Activated CD4-positive, alpha-beta T cell treated with anti-CD3 and anti-CD28 coated beads, Interleukin-2, amount 50 U/mL, for 16 hours (primary cell): ENCODE measurements around the gene NME8.
A peak's percentile ranks its signal among the peaks of the same experiment; 100 is the strongest.

Experiments used
- DNase-seq: peaks from one replicate; pipeline ENCODE4 v3.0.0-alpha.2; 2020

The NME8 gene

GRCh38 chr7:37901890-37902524 lies 53.6 kb downstream of the NME8 start:
- DNase-seq, result no peak

GRCh38 chr7:37908221-37908788 lies 59.9 kb downstream of the NME8 start:
- DNase-seq, result no peak

DNA sequence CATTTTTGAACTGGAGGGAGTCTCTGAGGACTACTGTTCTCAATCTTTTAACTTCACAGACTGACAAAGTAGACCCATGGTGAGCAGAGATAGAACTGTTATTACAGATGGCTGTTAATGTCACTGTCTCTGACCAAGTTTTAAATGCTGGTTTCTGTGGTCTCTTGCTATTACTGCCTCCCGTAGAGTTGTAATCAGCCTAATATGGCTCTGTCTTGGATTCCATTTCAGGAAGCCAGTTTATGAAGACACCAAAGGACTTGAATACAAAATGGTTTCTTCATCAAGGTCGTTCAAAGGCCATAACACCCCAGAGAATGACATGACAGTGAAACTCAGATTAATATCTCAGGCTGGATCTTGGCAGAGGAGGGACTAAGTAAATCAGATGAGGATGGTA lies 64.4 kb downstream of the NME8 start:
- no peak for DNase-seq

GRCh38 chr7:37915438-37915837 lies 67.0 kb downstream of the NME8 start:
- no peak for DNase-seq

- no peak for DNase-seq
Measured at GRCh38 chr7:37916017-37916672, 67.7 kb downstream of the NME8 start.

DNA sequence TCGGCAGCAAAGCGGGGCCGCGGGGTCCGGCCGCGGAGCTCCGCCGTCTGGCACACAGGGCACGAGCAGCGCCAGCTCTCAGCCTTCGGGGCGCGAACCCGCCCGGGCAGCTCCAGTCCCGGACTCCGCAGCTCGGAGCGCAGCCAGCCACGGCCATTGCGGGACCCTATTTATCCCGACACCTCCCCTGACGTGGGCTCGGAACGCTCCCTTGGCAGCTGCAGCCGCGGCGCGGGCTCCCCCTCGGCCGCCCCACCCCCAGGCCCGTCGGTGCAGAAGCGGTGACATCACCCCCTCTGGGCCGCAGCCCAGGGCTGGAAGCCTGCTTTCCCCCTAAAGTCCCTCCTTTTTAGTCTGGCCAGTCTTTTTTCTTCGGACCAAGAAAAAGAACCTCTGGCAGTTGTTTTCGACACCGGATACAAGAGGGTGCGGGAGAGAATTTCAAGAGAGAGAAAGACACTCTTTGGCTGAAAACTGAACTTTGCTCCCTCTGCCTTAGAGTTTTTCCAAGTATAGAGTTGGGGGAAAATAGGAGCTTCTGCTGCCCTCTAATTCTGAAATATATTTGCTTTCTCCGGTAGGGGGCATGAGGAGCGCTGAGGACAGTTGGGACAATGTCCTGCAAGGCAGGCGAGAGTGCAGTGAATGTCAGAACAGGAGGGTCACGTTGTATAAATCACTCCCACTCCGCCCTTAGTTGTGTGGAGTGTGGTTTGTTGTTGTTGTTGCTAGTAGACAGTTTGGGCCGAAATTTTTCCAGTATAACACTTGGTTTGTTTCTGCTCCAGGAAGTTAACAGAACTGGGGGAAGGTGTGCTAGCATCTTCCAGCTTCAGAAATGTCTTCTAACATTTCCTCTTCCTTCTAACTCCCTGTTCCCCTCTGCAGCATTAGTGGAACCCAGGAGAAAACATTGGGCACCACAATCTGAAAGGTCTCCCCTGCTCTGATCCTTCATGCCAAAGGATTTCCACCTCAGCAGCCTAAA lies 68.6 kb downstream of the NME8 start, which contains the start of gene SFRP4:
SFRP4 (minus strand) TSS at position 145 of the 988 bp plus-strand sequence. CDS start 280 bp downstream, outside the sequence.
- peak; percentile 40 for DNase-seq

DNA sequence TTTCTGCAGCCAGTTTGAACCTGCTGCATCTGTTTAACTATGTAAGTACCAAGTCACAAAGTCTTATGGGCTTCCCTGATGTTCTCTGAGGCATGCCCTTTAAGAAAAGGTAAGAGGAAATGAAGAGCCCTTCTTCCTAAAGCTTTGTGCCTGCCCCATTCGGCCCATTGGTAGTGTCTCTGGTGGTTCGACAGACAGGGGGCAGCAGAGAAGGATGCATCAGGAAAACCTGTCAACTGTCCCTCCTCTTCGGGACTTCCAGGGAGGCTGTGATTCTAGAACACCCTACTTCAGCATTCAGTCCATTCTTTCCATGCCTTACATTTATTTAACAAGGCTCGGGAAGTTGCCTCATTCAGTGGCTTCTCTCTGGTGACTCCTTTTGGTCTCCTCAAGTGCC lies 70.1 kb downstream of the NME8 start:
- DNase-seq, result no peak

- peak; percentile 58 for DNase-seq
Measured at GRCh38 chr7:37920305-37920848, 72.0 kb downstream of the NME8 start, which contains the start of gene EPDR1. EPDR1 (plus strand) TSS chr7:37920640; CDS start chr7:37920940, 300 bp downstream.

GRCh38 chr7:37920849-37921805 lies 72.7 kb downstream of the NME8 start:
- peak; percentile 18 for DNase-seq

GRCh38 chr7:37921876-37922275 lies 73.5 kb downstream of the NME8 start:
- DNase-seq, result no peak

DNA sequence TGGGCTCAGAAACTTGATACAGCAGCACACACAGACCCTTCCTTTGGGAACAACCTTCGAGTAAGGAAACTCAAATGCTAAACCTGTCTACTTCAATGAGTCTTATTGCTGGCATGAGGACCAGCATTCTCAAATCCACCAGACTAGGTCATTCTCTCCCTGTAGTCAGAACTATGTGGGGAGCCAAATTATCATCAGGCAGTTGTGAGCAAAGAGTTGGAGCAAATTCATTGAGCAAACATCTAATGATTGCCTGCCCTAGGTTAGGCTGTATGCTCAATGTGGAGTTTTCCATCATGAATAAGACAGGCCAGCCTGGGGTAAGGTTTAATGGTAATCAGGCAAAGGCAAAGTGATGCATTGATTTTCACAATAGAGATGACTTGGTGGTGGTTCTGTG lies 75.6 kb downstream of the NME8 start:
- DNase-seq, result no peak

DNA sequence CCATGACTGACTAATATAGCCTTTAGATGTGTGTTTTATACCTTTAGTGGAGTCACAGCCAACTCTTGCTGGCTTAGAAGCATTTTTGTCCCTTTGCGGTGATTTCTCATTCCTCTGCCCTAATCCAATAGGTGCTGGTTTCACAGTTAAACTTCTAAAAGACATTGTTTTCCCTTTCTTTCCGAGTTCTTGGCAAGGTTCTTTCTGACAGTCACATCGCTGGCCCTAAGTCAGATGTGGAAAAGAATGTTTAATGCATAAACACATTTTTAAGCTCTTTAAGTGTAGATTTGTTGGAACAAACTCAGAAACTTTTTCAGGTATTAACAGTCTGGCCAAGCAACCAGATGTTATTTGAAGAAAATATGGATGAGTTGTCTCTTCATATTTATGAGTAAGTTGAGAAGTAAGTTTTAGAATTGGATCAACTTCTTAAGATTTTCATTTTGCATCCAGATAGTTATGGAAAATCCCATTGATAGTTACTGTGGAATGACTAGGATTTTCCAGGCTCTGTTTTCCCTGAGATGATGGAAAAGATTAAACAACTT lies 76.2 kb downstream of the NME8 start:
- DNase-seq, result no peak

GRCh38 chr7:37925620-37926019 lies 77.2 kb downstream of the NME8 start:
- no peak for DNase-seq

DNA sequence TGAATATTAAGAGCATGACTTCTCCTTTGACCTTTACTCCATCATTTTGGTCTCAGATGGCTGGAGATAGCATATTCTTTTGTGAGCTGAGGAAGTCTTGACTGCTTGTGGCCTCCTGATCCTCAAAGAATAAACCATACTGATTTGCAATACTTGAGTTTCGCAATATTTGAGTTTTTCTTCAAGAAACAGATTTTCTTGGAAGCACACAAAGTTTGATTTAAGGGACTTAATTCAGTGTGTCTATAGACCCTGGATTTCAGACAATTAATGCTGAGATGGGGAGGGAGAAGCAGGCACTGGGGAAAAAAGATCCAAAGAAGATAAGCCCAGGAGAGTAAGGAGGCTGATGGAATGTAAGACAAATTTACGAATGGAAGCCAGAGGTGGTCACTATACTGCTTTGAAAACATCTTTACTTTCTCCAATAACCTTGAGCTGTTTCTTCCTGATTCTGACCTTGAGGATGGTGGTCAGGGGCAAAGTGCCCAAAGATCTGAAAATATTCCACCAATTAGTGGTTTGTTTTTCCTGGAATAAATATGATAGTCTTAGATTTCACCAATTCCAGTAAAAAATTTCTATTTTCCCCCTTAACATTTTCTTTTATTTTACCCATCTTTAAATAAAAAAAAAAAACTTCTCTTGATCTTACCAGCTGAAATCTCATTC lies 79.5 kb downstream of the NME8 start:
- DNase-seq, result no peak

- no peak for DNase-seq
Measured at GRCh38 chr7:37928878-37929277, 80.5 kb downstream of the NME8 start.

GRCh38 chr7:37930226-37930948 lies 82.0 kb downstream of the NME8 start:
- no peak for DNase-seq

DNA sequence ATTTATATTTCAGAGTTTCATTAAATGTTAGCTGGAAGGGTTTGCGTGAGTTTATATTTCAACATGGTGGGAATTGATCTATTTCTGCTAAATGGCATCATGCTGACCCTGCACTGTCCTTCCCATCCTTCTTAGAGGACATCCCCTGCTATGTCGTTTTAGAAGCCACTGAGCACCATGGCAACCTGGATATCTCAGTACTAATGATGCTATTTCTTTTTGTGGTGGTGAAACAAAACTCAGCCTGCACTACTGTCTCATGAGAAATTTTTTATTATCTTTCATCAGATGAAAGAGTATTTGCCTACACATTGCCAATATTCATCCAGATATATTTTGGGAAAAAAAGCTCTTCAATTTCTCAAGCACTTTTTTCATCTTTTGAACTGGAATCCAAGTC lies 84.1 kb downstream of the NME8 start:
- no peak for DNase-seq

DNA sequence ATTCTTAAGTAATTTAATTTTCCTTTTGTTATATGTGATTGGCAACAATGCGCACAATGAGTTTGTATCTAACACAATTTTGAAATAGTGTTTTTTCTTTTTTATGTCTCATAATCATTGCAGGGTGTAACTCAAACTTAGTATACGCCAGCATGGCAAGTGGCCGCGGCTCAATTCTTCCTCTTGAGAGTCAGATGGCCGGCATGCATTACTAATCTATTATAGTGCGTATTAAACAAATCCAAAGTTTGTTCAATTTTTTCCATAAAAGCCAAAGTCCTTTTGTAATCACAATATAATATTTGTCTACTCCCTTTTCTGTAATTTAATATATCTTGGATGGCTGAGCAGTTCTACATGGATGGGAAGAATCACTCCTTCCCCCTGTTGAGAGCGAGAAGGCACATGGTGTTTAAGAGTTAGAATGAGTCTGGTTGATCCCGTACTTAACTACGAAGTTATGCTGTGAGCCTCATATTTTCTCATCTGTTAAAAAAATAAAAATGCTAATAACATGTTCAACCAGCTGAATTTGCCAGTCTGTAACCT lies 84.7 kb downstream of the NME8 start:
- DNase-seq, result no peak

- no peak for DNase-seq
Measured at GRCh38 chr7:37942934-37943610, 94.7 kb downstream of the NME8 start.
